Inflammatory macrophage treated with lipopolysaccharide for 1 hour (primary cell): ENCODE data around the gene WDFY3.
"Not testable (repeated sequence)": the region's sequence is repeated elsewhere in the genome, so short reads cannot be mapped to it uniquely, and the experiment has no call there.

ENCODE experiments used
- DNase-seq, 2 donors: peaks; one replicate each; pipeline ENCODE4 v3.0.0-alpha.2; 2020 to 2022

WDFY3 gene

GRCh38 chr4:84849051-84849640, 117.3 kb downstream of the WDFY3 start:
- DNase-seq, result peak in 1 of 2 donors; percentile 23

GRCh38 chr4:84848432-84848831, 118.1 kb downstream of the WDFY3 start:
- DNase-seq, result no peak

GRCh38 chr4:84847978-84848377, 118.5 kb downstream of the WDFY3 start:
- DNase-seq, result no peak

- no peak for DNase-seq
These were observed 119.5 kb downstream of the WDFY3 start for GRCh38 chr4:84846985-84847384.

GRCh38 chr4:84841435-84841834, 125.1 kb downstream of the WDFY3 start:
- DNase-seq, result no peak

- DNase-seq, result no peak
These were observed 128.7 kb downstream of the WDFY3 start for GRCh38 chr4:84837751-84838150.

GRCh38 chr4:84829633-84830032, 136.9 kb downstream of the WDFY3 start:
- not testable (repeated sequence) for DNase-seq

GRCh38 chr4:84826681-84827080, 139.8 kb downstream of the WDFY3 start:
- no peak for DNase-seq

GRCh38 chr4:84825701-84826341, 140.7 kb downstream of the WDFY3 start:
- no peak for DNase-seq

- DNase-seq, result no peak
These were observed 145.4 kb downstream of the WDFY3 start for GRCh38 chr4:84821064-84821463.

GRCh38 chr4:84814094-84814750, 152.3 kb downstream of the WDFY3 start:
- DNase-seq, result peak; percentile 62 to 88

- DNase-seq, result no peak
These were observed 156.5 kb downstream of the WDFY3 start for GRCh38 chr4:84809946-84810345.

- no peak for DNase-seq
These were observed 158.2 kb downstream of the WDFY3 start for GRCh38 chr4:84808332-84808731.

GRCh38 chr4:84806541-84806940, 159.9 kb downstream of the WDFY3 start:
- DNase-seq, result not testable (repeated sequence)

GRCh38 chr4:84804136-84804535, 162.4 kb downstream of the WDFY3 start:
- no peak for DNase-seq

GRCh38 chr4:84803720-84804119, 162.8 kb downstream of the WDFY3 start:
- DNase-seq, result no peak

- DNase-seq, result no peak
These were observed 163.4 kb downstream of the WDFY3 start for GRCh38 chr4:84803116-84803515.

GRCh38 chr4:84800256-84800655, 166.2 kb downstream of the WDFY3 start:
- DNase-seq, result no peak

GRCh38 chr4:84799318-84799717, 167.2 kb downstream of the WDFY3 start:
- DNase-seq, result no peak

- no peak for DNase-seq
These were observed 170.1 kb downstream of the WDFY3 start for GRCh38 chr4:84796394-84796793.

GRCh38 chr4:84792366-84793301, 173.9 kb downstream of the WDFY3 start:
- no peak for DNase-seq

GRCh38 chr4:84790769-84791565, 175.5 kb downstream of the WDFY3 start:
- no peak for DNase-seq
